GM21619 (cell line): ENCODE data around the gene SLC39A8.

Source experiments
- ATAC-seq: cut with Tn5 transposase; IDR thresholded peaks from one replicate; pipeline ENCODE4 v1.9.1; 2021; ENCODE audit not compliant: unreplicated experiment

SLC39A8 gene

GRCh38 chr4:102234243-102234838 lies 110.9 kb downstream of the SLC39A8 start:
- ATAC-seq, result no peak

GRCh38 chr4:102230194-102230593 lies 115.1 kb downstream of the SLC39A8 start:
- ATAC-seq, result no peak

GRCh38 chr4:102227388-102227787 lies 117.9 kb downstream of the SLC39A8 start:
- no peak for ATAC-seq

- ATAC-seq, result no peak
Observed at GRCh38 chr4:102223461-102223860, 121.8 kb downstream of the SLC39A8 start.

- ATAC-seq, result no peak
Observed at GRCh38 chr4:102222838-102223409, 122.4 kb downstream of the SLC39A8 start.

GRCh38 chr4:102219129-102219528 lies 126.2 kb downstream of the SLC39A8 start:
- ATAC-seq, result no peak

GRCh38 chr4:102218656-102219055 lies 126.6 kb downstream of the SLC39A8 start:
- ATAC-seq, result no peak

- no peak for ATAC-seq
Observed at GRCh38 chr4:102217775-102218355, 127.4 kb downstream of the SLC39A8 start.

- no peak for ATAC-seq
Observed at GRCh38 chr4:102217345-102217744, 127.9 kb downstream of the SLC39A8 start.

- ATAC-seq, result no peak
Observed at GRCh38 chr4:102216666-102217065, 128.6 kb downstream of the SLC39A8 start.

- no peak for ATAC-seq
Observed at GRCh38 chr4:102213031-102213430, 132.3 kb downstream of the SLC39A8 start.
